Hippocampal formation (tissue), 2 donors: ENCODE results near the gene DENND5A.

ENCODE experiments used
- DNase-seq, 2 donors: peaks; one replicate each; lab custom pipeline; 2025; lab: John Stamatoyannopoulos, UW

DENND5A gene

GRCh38 chr11:9095421-9095820 lies 169.7 kb downstream of the DENND5A start:
- no peak for DNase-seq

GRCh38 chr11:9094420-9094819 lies 170.7 kb downstream of the DENND5A start:
- no peak for DNase-seq

GRCh38 chr11:9092853-9093778 lies 172.0 kb downstream of the DENND5A start:
- DNase-seq, result no peak

- DNase-seq, result no peak
Observed at GRCh38 chr11:9092072-9092471, 173.1 kb downstream of the DENND5A start.

- DNase-seq, result no peak
Observed at GRCh38 chr11:9091044-9091922, 173.9 kb downstream of the DENND5A start, which contains the start of gene SCUBE2. Gene SCUBE2 (minus strand): TSS chr11:9091599. CDS start chr11:9091528, 71 bp downstream.

GRCh38 chr11:9090488-9091043 lies 174.6 kb downstream of the DENND5A start:
- no peak for DNase-seq

- DNase-seq, result no peak
Observed at GRCh38 chr11:9089636-9090035, 175.5 kb downstream of the DENND5A start.

GRCh38 chr11:9089061-9089460 lies 176.1 kb downstream of the DENND5A start:
- DNase-seq, result no peak
